IMR-90 (cell line): Measurements from ENCODE around the gene KCNQ5. TPM values are rescaled to one million over a fixed set of nuclear protein-coding genes. Genes with fewer than 3 reads are reported as not detected.

Experiments used
- ATAC-seq: fragments of 200-7000 bp; cut with Tn5 transposase; 2 replicates; pipeline ENCODE4 v1.9.1; 2020; ENCODE audit warnings: low read depth, mild to moderate bottlenecking, moderate library complexity
- BruUV-seq: library from RNA; stranded (reverse); fragments of 400-500 nt; replicated peaks from 2 replicates; lab custom pipeline; 2021; lab: Mats Ljungman, UMichigan
- CTCF ChIA-PET: fragments of 300-600 bp; formaldehyde crosslinking; extraction: SDS; loops from one replicate; lab custom pipeline; 2021; ENCODE audit warnings: antibody characterized with exemption; lab: Yijun Ruan, JAX
- POLR2A ChIA-PET: fragments of 300-600 bp; sonication (Branson Sonifier 250); formaldehyde crosslinking; loops from one replicate; lab custom pipeline; 2022; ENCODE audit warnings: antibody characterized with exemption; ENCODE audit not compliant: unreplicated experiment; lab: Charles Lee
- DNase-seq: peaks from one replicate; pipeline ENCODE4 v3.0.0; 2013
- H2AFZ ChIP-seq: replicated peaks from 2 replicates; pipeline ENCODE3; 2013; ENCODE audit warnings: low read length, mild to moderate bottlenecking; ENCODE audit not compliant: poor library complexity
- H2AK5ac ChIP-seq: 2 replicates; pipeline ENCODE4 v1.6.1; 2013; ENCODE audit warnings: low read depth, low read length, inconsistent platforms
- H2AK9ac ChIP-seq: replicated peaks from 2 replicates; pipeline ENCODE3; 2013; ENCODE audit warnings: mild to moderate bottlenecking, low read depth, low read length, moderate library complexity; ENCODE audit not compliant: poor library complexity
- H2BK120ac ChIP-seq: 2 replicates; pipeline ENCODE4 v1.6.1; 2013; ENCODE audit warnings: low read depth, low read length, inconsistent platforms
- H2BK15ac ChIP-seq: 3 replicates; pipeline ENCODE4 v1.6.1; 2013; ENCODE audit warnings: low read depth, low read length, inconsistent platforms
- H2BK20ac ChIP-seq: 2 replicates; pipeline ENCODE4 v1.6.1; 2013; ENCODE audit warnings: low read depth, mild to moderate bottlenecking, inconsistent platforms, low read length, moderate library complexity
- H2BK5ac ChIP-seq: 2 replicates; pipeline ENCODE4 v1.6.1; 2013; ENCODE audit warnings: mild to moderate bottlenecking, low read depth, low read length, inconsistent platforms; ENCODE audit not compliant: poor library complexity, severe bottlenecking
- H3K14ac ChIP-seq: replicated peaks from 2 replicates; pipeline ENCODE4 v1.6.1; 2013; ENCODE audit warnings: low read depth, low read length, inconsistent platforms
- H3K18ac ChIP-seq: 2 replicates; pipeline ENCODE4 v1.6.1; 2013; ENCODE audit warnings: low read depth, low read length, control low read depth
- H3K23ac ChIP-seq: 2 replicates; pipeline ENCODE4 v1.6.1; 2013; ENCODE audit warnings: low read depth, low read length, inconsistent platforms
- H3K27ac ChIP-seq: 2 replicates; pipeline ENCODE4 v1.5.1; 2013; ENCODE audit warnings: mild to moderate bottlenecking, control low read depth, low read length; ENCODE audit not compliant: insufficient read depth
- H3K27me3 ChIP-seq: 2 replicates; pipeline ENCODE4 v1.6.1; 2013; ENCODE audit warnings: low read length; ENCODE audit not compliant: control insufficient read depth, insufficient read depth
- H3K36me3 ChIP-seq: 2 replicates; pipeline ENCODE4 v1.6.1; 2013; ENCODE audit warnings: low read length, mixed read lengths; ENCODE audit not compliant: control insufficient read depth, insufficient read depth
- H3K4ac ChIP-seq: 2 replicates; pipeline ENCODE4 v1.6.1; 2013; ENCODE audit warnings: low read depth, low read length, inconsistent platforms
- H3K4me1 ChIP-seq: 2 replicates; pipeline ENCODE4 v1.6.1; 2013; ENCODE audit warnings: low read length, mixed read lengths; ENCODE audit not compliant: control insufficient read depth, insufficient read depth
- H3K4me2 ChIP-seq: 2 replicates; pipeline ENCODE4 v1.6.1; 2013; ENCODE audit warnings: low read depth, mild to moderate bottlenecking, control low read depth, low read length, moderate library complexity
- H3K4me3 ChIP-seq: 2 replicates; pipeline ENCODE4 v1.5.1; 2013; ENCODE audit warnings: low read depth, mild to moderate bottlenecking, control low read depth, low read length, moderate library complexity; ENCODE audit not compliant: insufficient read depth
- H3K56ac ChIP-seq: 2 replicates; pipeline ENCODE4 v1.6.1; 2013; ENCODE audit warnings: low read length, inconsistent platforms; ENCODE audit not compliant: insufficient read depth; ENCODE audit errors: extremely low read depth
- H3K79me1 ChIP-seq, 2 experiments: 2 replicates each; pipeline ENCODE4 v1.6.1; 2013; ENCODE audit warnings: low read length in 2 of 2, inconsistent platforms in 1 of 2, low read depth in 1 of 2
- H3K9ac ChIP-seq: 2 replicates; pipeline ENCODE4 v1.6.1; 2013; ENCODE audit warnings: low read depth, low read length, control low read depth
- H3K9me1 ChIP-seq: 2 replicates; pipeline ENCODE4 v1.6.1; 2013; ENCODE audit warnings: low read length, inconsistent platforms; ENCODE audit not compliant: insufficient read depth
- H3K9me3 ChIP-seq: 2 replicates; pipeline ENCODE4 v1.6.1; 2013; ENCODE audit warnings: low read length; ENCODE audit not compliant: control insufficient read depth, insufficient read depth
- H4K20me1 ChIP-seq: 2 replicates; pipeline ENCODE4 v1.6.1; 2013; ENCODE audit warnings: low read length, inconsistent platforms; ENCODE audit not compliant: insufficient read depth
- H4K5ac ChIP-seq: 2 replicates; pipeline ENCODE4 v1.6.1; 2013; ENCODE audit warnings: mild to moderate bottlenecking, low read depth, low read length, control low read depth
- H4K8ac ChIP-seq, 2 experiments: 2 replicates each; pipeline ENCODE4 v1.6.1; 2013; ENCODE audit warnings: low read depth in 2 of 2, low read length in 2 of 2, control low read depth in 1 of 2, inconsistent platforms in 1 of 2
- H4K91ac ChIP-seq: 2 replicates; pipeline ENCODE4 v1.6.1; 2013; ENCODE audit warnings: low read depth, low read length, inconsistent platforms; ENCODE audit not compliant: insufficient read depth
- CEBPB ChIP-seq: IDR thresholded peaks from 2 replicates; pipeline ENCODE4 v1.6.1; 2012; ENCODE audit warnings: low read depth, low read length, improper control_type of control experiment
- WGBS, 2 experiments: methylation state at CpG; one replicate each; pipeline versions ENCODE4 v1.1.5 to v1.1.7; 2013; ENCODE audit warnings: missing lambda C conversion rate in 2 of 2; ENCODE audit not compliant: insufficient read length in 1 of 2; ENCODE audit errors: extremely low coverage in 2 of 2; 5-methylcytosine and 5-hydroxymethylcytosine counted together
- dilution Hi-C: fragments of 300-500 bp; cut with HindIII; formaldehyde crosslinking; loops from one replicate; pipeline ENCODE4 v1.14.3; 2018; ENCODE audit warnings: low sequenced_read_pairs; ENCODE audit not compliant: unreplicated experiment
- in situ Hi-C: fragments of 300-500 bp; cut with MboI; formaldehyde crosslinking; loops from 3 replicates; pipeline ENCODE4 v1.14.3; 2019; ENCODE audit warnings: low sequenced_read_pairs, inconsistent platforms, mixed read lengths
- intact Hi-C: fragments of 100-400 bp; cut with micrococcal nuclease; formaldehyde crosslinking; loops from 2 replicates; pipeline ENCODE4 v1.10.0; 2022
- polyA plus RNA-seq, 3 experiments: library from polyadenylated mRNA; depleted of rRNA; stranded (reverse); fragments of >200 nt; gene quantifications; 2 replicates each; pipeline ENCODE4 v1.2.3, GENCODE V29; 2012; ENCODE audit warnings: low replicate concordance in 1 of 3
- total RNA-seq: library from RNA; depleted of rRNA; stranded (reverse); fragments of >200 nt; gene quantifications from 2 replicates; pipeline ENCODE4 v1.2.3, GENCODE V29; 2012

Gene KCNQ5
- total and polyA plus RNA-seq, 2 of the 4 experiments (the other 2 are of a cell fraction) = 0.75 to 1.3 TPM

GRCh38 chr6:72589096-72589495 is 32.8 kb upstream of the KCNQ5 start:
- Histone ChIP-seq H3K79me1 (no peaks in the 10 kb centered on the region), H3K9me3 (no peaks in the 10 kb centered on the region), H4K8ac (no peak overlapping the region), H2AK5ac (no peak overlapping the region), H4K20me1 (no peaks in the 10 kb centered on the region), H2AFZ (no peak overlapping the region), H4K91ac (no peak overlapping the region), H3K4me3 (no peak overlapping the region), H3K18ac (no peak overlapping the region), H3K4me1 (no peaks in the 10 kb centered on the region), H3K27ac (no peak overlapping the region), H3K56ac (no peak overlapping the region), H3K27me3 (no peaks in the 10 kb centered on the region), H3K36me3 (no peaks in the 10 kb centered on the region), H2BK5ac (no peak overlapping the region), H3K9ac (no peak overlapping the region), H2AK9ac (no peak overlapping the region), H3K4me2 (no peak overlapping the region), H2BK120ac (no peak overlapping the region), H2BK15ac (no peak overlapping the region), H4K5ac (no peak overlapping the region), H3K9me1 (no peaks in the 10 kb centered on the region), H3K23ac (no peak overlapping the region), H2BK20ac (no peak overlapping the region), H3K14ac (no peak overlapping the region), H3K4ac (no peak overlapping the region)
- CTCF ChIA-PET = interaction anchor here (0.8 to 2.0 kb wide), 5 partner anchors 9 to 177 kb away, joined by 3 to 10 read pairs (median 5); no protein-coding TSS in a partner anchor
- no TSS peak for BruUV-seq
- dilution Hi-C loops = no loop called here
- in situ Hi-C loops = loop anchor here (25.0 kb wide), 2 partner anchors 327 to 452 kb away; no protein-coding TSS in a partner anchor
- POLR2A ChIA-PET = interaction anchor here (0.7 kb wide), 1 partner anchor 872 kb away, joined by 3 read pairs; no protein-coding TSS in a partner anchor
- intact Hi-C loops = loop anchor here (10.0 kb wide), 1 partner anchor 334 kb away; no protein-coding TSS in a partner anchor
- no peak for TF ChIP-seq CEBPB
- peak; percentile 11 for DNase-seq
- no peak for ATAC-seq
- 0% methylated on average over 1 of the region's 1 CpG; no CpG with 5 or more reads in 1 of the 2 experiments for WGBS, 2 experiments
